ENCODE data around the gene CHSY3.

Gene CHSY3

DNA sequence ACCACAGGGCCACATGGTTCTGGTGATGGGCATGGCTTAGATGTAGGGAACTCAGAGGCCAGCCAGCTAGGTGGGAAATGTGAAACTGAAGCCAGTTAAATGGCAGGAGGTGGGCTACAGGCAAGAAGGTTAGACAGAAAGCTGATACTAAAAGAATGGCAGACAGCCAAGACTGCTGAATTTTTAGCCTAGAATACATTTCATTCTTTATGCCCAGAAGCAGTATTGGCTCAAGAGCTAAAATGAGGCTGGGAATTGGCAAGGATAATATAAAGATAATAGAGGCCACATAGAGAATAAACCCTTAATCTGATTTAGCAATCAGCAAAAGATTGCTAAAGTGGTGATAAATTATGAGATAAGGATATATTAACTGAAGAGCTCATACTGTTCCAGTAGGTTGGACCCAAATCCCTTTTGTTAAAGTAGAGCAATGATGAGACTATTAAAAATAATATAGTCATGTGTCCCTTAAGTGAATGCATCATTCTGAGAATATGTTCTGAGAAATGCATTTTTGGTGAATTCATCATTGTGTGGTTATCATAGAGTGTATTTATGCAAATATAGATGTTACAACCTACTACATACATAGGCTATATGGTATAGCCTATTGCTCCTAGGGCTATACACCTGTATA is 234.3 kb downstream of the CHSY3 start:
- no peak overlapping the region for H2AFZ ChIP-seq (ENCODE audit: low read depth)
- no peak overlapping the region for H3K27ac ChIP-seq
- no peaks in the 10 kb centered on the region for H3K36me3 ChIP-seq (ENCODE audit: insufficient read depth)
- no peaks in the 10 kb centered on the region for H4K20me1 ChIP-seq (ENCODE audit: insufficient read depth)
- no peak overlapping the region for H3K4me3 ChIP-seq (IDR thresholded peaks at IDR 0.05; ENCODE audit: insufficient read depth, low read depth, low read length)
- H3K4me1 ChIP-seq (ENCODE audit: low read depth, poor library complexity, severe bottlenecking) = no peaks in the 10 kb centered on the region
- no peak overlapping the region for H3K4me2 ChIP-seq
- H3K27me3 ChIP-seq (ENCODE audit: insufficient read depth, low read depth) = no peaks in the 10 kb centered on the region
- TF ChIP-seq, protein P1, sequence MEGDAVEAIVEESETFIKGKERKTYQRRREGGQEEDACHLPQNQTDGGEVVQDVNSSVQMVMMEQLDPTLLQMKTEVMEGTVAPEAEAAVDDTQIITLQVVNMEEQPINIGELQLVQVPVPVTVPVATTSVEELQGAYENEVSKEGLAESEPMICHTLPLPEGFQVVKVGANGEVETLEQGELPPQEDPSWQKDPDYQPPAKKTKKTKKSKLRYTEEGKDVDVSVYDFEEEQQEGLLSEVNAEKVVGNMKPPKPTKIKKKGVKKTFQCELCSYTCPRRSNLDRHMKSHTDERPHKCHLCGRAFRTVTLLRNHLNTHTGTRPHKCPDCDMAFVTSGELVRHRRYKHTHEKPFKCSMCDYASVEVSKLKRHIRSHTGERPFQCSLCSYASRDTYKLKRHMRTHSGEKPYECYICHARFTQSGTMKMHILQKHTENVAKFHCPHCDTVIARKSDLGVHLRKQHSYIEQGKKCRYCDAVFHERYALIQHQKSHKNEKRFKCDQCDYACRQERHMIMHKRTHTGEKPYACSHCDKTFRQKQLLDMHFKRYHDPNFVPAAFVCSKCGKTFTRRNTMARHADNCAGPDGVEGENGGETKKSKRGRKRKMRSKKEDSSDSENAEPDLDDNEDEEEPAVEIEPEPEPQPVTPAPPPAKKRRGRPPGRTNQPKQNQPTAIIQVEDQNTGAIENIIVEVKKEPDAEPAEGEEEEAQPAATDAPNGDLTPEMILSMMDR (conservative IDR thresholded peaks at IDR 0.05; ENCODE audit: low read depth, low read length) = no peak
- no peak overlapping the region for H3K9ac ChIP-seq
- no peaks in the 10 kb centered on the region for H3K79me2 ChIP-seq (ENCODE audit: insufficient read depth, low read depth)

DNA sequence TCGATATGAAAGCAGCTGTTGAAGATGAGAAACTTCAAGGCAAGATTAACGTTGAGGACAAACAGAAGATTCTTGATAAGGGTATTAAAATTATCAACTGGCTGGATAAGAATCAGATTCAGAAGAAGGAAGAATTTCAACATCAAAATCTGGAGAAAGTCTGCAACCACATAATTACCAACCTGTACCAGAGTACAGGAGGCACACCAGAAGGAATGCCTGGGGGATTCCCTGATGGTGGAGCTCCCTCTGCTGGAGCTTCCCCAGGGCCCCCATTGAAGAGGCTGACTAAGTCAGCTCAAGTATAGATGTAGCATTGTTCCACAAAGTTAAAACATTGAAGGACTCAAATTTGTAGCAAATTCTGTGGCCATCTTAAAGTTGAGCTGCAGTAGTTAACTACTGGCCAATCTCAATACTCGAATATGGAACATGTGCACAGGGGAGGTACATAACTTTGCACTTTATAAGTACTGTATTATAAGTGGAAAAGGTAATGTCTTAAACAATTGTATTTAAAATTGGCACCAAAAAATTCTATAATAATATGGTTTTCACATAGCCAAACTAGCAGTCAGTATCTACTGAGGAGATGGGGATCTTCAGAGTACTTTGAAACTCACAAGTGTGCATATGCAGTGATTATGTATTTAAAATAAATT is 237.5 kb downstream of the CHSY3 start:
- no peaks in the 10 kb centered on the region for H3K27me3 ChIP-seq (ENCODE audit: insufficient read depth, low read depth)
- no peaks in the 10 kb centered on the region for H3K79me2 ChIP-seq (ENCODE audit: insufficient read depth, low read depth)
- TF ChIP-seq, protein P1 (conservative IDR thresholded peaks at IDR 0.05; ENCODE audit: low read depth, low read length) = peak; percentile 77
- no peak overlapping the region for H2AFZ ChIP-seq (ENCODE audit: low read depth)
- no peak overlapping the region for H3K4me3 ChIP-seq (IDR thresholded peaks at IDR 0.05; ENCODE audit: insufficient read depth, low read depth, low read length)
- H4K20me1 ChIP-seq (ENCODE audit: insufficient read depth) = no peaks in the 10 kb centered on the region
- H3K4me2 ChIP-seq = no peak overlapping the region
- H3K27ac ChIP-seq = no peak overlapping the region
- H3K4me1 ChIP-seq (ENCODE audit: low read depth, poor library complexity, severe bottlenecking) = no peaks in the 10 kb centered on the region
- H3K9ac ChIP-seq = no peak overlapping the region
- H3K36me3 ChIP-seq (ENCODE audit: insufficient read depth) = no peaks in the 10 kb centered on the region

DNA sequence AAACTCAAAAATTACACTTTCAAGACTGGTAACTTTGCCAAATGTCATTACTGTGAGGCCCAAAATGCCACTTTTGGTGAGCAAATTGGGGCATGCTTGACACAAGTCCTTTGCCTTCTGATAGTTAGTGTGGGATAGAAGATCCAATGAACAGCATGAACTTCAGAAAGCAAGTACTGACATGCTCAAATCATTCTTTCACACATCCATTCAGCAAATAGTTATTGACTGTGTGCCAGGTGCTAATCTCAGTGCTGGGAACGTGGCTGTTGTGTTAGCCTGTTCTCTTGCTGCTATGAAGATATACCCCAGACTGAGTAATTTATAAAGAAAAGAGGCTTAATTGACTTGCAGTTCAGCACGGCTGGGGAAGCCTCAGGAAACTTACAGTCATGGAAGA is 247.0 kb downstream of the CHSY3 start:
- H3K27ac ChIP-seq = no peak overlapping the region

DNA sequence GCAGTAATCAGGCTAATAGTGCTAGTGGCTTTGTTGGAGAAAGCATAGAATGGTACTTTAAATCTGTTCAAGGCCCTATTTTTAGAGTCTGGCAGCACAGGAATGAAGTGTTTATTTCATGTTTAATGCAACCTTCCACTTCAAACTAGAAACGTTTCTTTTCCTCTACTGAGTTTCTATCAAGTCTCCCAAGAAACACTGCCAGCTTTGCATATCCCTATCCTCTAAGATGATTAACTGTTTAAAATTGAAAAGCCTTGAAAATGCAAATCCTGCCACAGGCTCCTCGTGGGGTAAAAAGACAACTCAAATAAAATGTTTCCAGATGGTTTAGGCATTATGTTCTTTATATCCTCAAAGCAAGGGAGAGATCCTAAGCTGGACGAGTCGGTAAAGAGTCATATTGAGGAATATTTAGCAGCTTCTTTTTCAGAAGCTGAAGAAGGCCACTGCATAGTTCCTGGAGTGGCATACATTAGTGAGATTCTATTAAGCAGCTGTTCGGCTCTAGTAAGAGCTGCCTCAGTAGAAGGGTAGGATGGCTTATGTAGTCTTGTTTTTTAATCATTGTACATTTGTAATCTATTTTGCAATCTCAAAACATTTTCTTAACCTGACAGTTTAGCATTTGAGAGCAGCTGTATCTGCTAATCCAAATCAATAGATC is 251.2 kb downstream of the CHSY3 start:
- Histone ChIP-seq H2AFZ (ENCODE audit: low read depth) (no peak overlapping the region), H3K79me2 (ENCODE audit: insufficient read depth, low read depth) (no peaks in the 10 kb centered on the region), H4K20me1 (ENCODE audit: insufficient read depth) (no peaks in the 10 kb centered on the region), H3K27me3 (ENCODE audit: insufficient read depth, low read depth) (no peaks in the 10 kb centered on the region), H3K9ac (no peak overlapping the region), H3K27ac (no peak overlapping the region), H3K36me3 (ENCODE audit: insufficient read depth) (no peaks in the 10 kb centered on the region), H3K4me1 (ENCODE audit: low read depth, poor library complexity, severe bottlenecking) (no peaks in the 10 kb centered on the region), H3K4me3 (IDR thresholded peaks at IDR 0.05; ENCODE audit: insufficient read depth, low read depth, low read length) (no peak overlapping the region), H3K4me2 (no peak overlapping the region)
- TF ChIP-seq, protein P1 (conservative IDR thresholded peaks at IDR 0.05; ENCODE audit: low read depth, low read length) = no peak

More for the DNA sequence above, 247.0 kb downstream of the CHSY3 start:
- H3K4me3 ChIP-seq (IDR thresholded peaks at IDR 0.05; ENCODE audit: insufficient read depth, low read depth, low read length) = no peak overlapping the region
- TF ChIP-seq, protein P1 (conservative IDR thresholded peaks at IDR 0.05; ENCODE audit: low read depth, low read length) = no peak
- H3K4me2 ChIP-seq = no peak overlapping the region
- no peak overlapping the region for H2AFZ ChIP-seq (ENCODE audit: low read depth)
- H3K27me3 ChIP-seq (ENCODE audit: insufficient read depth, low read depth) = no peaks in the 10 kb centered on the region
- no peaks in the 10 kb centered on the region for H3K36me3 ChIP-seq (ENCODE audit: insufficient read depth)
- no peaks in the 10 kb centered on the region for H4K20me1 ChIP-seq (ENCODE audit: insufficient read depth)
- no peak overlapping the region for H3K9ac ChIP-seq
- H3K79me2 ChIP-seq (ENCODE audit: insufficient read depth, low read depth) = no peaks in the 10 kb centered on the region
- no peaks in the 10 kb centered on the region for H3K4me1 ChIP-seq (ENCODE audit: low read depth, poor library complexity, severe bottlenecking)

Data from KMS-11 (cell line).